H9 (cell line): ENCODE results near the gene LIN28B. TPM values are rescaled to one million over a fixed set of nuclear protein-coding genes. Genes with fewer than 3 reads are reported as not detected.
"Not testable (repeated sequence)": the region's sequence is repeated elsewhere in the genome, so short reads cannot be mapped to it uniquely, and the experiment has no call there.

ENCODE experiments used
- DNase-seq: peaks from one replicate; pipeline ENCODE4 v3.0.0-alpha.2; 2017
- H2AFZ ChIP-seq: one replicate; pipeline ENCODE4 v1.6.1; 2013; ENCODE audit warnings: mild to moderate bottlenecking, low read length, control low read depth, moderate library complexity
- H2AK5ac ChIP-seq: 2 replicates; pipeline ENCODE4 v1.6.1; 2013; ENCODE audit warnings: low read length, control low read depth, mixed read lengths; ENCODE audit not compliant: insufficient read length
- H2BK120ac ChIP-seq: one replicate; pipeline ENCODE4 v1.6.1; 2013; ENCODE audit warnings: low read depth, mild to moderate bottlenecking, low read length, control low read depth, inconsistent platforms; ENCODE audit not compliant: poor library complexity, severe bottlenecking
- H2BK12ac ChIP-seq: 2 replicates; pipeline ENCODE4 v1.6.1; 2013; ENCODE audit warnings: low read length, control low read depth, mixed read lengths, low read depth; ENCODE audit not compliant: insufficient read length
- H2BK15ac ChIP-seq: 2 replicates; pipeline ENCODE4 v1.6.1; 2013; ENCODE audit warnings: low read depth, low read length, control low read depth
- H2BK20ac ChIP-seq: one replicate; pipeline ENCODE4 v1.6.1; 2013; ENCODE audit warnings: low read depth, mild to moderate bottlenecking, low read length, control low read depth, inconsistent platforms; ENCODE audit not compliant: poor library complexity, severe bottlenecking
- H2BK5ac ChIP-seq: 2 replicates; pipeline ENCODE4 v1.6.1; 2013; ENCODE audit warnings: low read length, control low read depth, mixed read lengths; ENCODE audit not compliant: insufficient read length
- H3K14ac ChIP-seq: 2 replicates; pipeline ENCODE4 v1.6.1; 2013; ENCODE audit warnings: low read length, control low read depth; ENCODE audit not compliant: insufficient read depth
- H3K18ac ChIP-seq: 2 replicates; pipeline ENCODE4 v1.6.1; 2013; ENCODE audit warnings: low read depth, mild to moderate bottlenecking, mixed read lengths, low read length, control low read depth; ENCODE audit not compliant: insufficient read length
- H3K23ac ChIP-seq: 2 replicates; pipeline ENCODE4 v1.6.1; 2013; ENCODE audit warnings: low read length, control low read depth, mixed read lengths, low read depth; ENCODE audit not compliant: insufficient read length
- H3K23me2 ChIP-seq: 2 replicates; pipeline ENCODE4 v1.6.1; 2013; ENCODE audit warnings: low read depth, mild to moderate bottlenecking, mixed read lengths, low read length, control low read depth; ENCODE audit not compliant: insufficient read length, poor library complexity, severe bottlenecking
- H3K27ac ChIP-seq: 2 replicates; pipeline ENCODE4 v1.5.1; 2013; ENCODE audit warnings: low read length, control low read depth, mixed read lengths, low read depth; ENCODE audit not compliant: insufficient read length
- H3K27me3 ChIP-seq: 2 replicates; pipeline ENCODE4 v1.6.1; 2013; ENCODE audit warnings: low read length, control low read depth, inconsistent platforms; ENCODE audit not compliant: insufficient read depth
- H3K4ac ChIP-seq: 2 replicates; pipeline ENCODE4 v1.6.1; 2013; ENCODE audit warnings: low read depth, mild to moderate bottlenecking, control low read depth, inconsistent platforms, low read length, moderate library complexity
- H3K4me1 ChIP-seq: 2 replicates; pipeline ENCODE4 v1.6.1; 2013; ENCODE audit warnings: low read length, control low read depth, inconsistent platforms; ENCODE audit not compliant: insufficient read depth
- H3K4me2 ChIP-seq: 2 replicates; pipeline ENCODE4 v1.6.1; 2013; ENCODE audit warnings: low read length, control low read depth, mixed read lengths; ENCODE audit not compliant: insufficient read length, insufficient read depth
- H3K56ac ChIP-seq: 2 replicates; pipeline ENCODE4 v1.6.1; 2013; ENCODE audit warnings: low read depth, mild to moderate bottlenecking, mixed read lengths, low read length, control low read depth; ENCODE audit not compliant: insufficient read length
- H3K79me1 ChIP-seq: 2 replicates; pipeline ENCODE4 v1.6.1; 2013; ENCODE audit warnings: low read depth, mild to moderate bottlenecking, moderate library complexity, low read length, control low read depth, inconsistent platforms; ENCODE audit not compliant: insufficient read depth, poor library complexity, severe bottlenecking
- H3K79me2 ChIP-seq: 2 replicates; pipeline ENCODE4 v1.6.1; 2013; ENCODE audit warnings: low read length, control low read depth, inconsistent platforms; ENCODE audit not compliant: insufficient read depth
- H3K9ac ChIP-seq: 2 replicates; pipeline ENCODE4 v1.6.1; 2013; ENCODE audit warnings: low read length, control low read depth, mixed read lengths; ENCODE audit not compliant: insufficient read length; ENCODE audit errors: extremely low read depth
- H3K9me3 ChIP-seq: one replicate; pipeline ENCODE4 v1.6.1; 2013; ENCODE audit warnings: low read depth, low read length, inconsistent platforms; ENCODE audit not compliant: control insufficient read depth
- H3T11ph ChIP-seq: one replicate; pipeline ENCODE4 v1.6.1; 2013; ENCODE audit warnings: mild to moderate bottlenecking, low read length, control low read depth, inconsistent platforms
- H4K20me1 ChIP-seq: one replicate; pipeline ENCODE4 v1.6.1; 2013; ENCODE audit not compliant: control insufficient read depth, insufficient read length, insufficient read depth
- H4K5ac ChIP-seq: 2 replicates; pipeline ENCODE4 v1.6.1; 2013; ENCODE audit warnings: low read depth, mild to moderate bottlenecking, mixed read lengths, low read length, control low read depth; ENCODE audit not compliant: insufficient read length
- H4K8ac ChIP-seq: replicated peaks from 2 replicates; pipeline ENCODE4 v1.6.1; 2013; ENCODE audit warnings: low read length, control low read depth, mixed read lengths, low read depth; ENCODE audit not compliant: insufficient read length
- H4K91ac ChIP-seq: 2 replicates; pipeline ENCODE4 v1.6.1; 2013; ENCODE audit warnings: low read depth, mild to moderate bottlenecking, moderate library complexity, mixed read lengths, low read length, control low read depth; ENCODE audit not compliant: insufficient read length
- H3K27ac Mint-ChIP-seq, 3 experiments: 2 replicates in 2 of 3; 3 replicates in 1 of 3; pipeline ENCODE4 v1.8.0; 2020 to 2021; ENCODE audit warnings: mixed read lengths in 3 of 3, mild to moderate bottlenecking in 1 of 3, moderate library complexity in 1 of 3
- H3K27me3 Mint-ChIP-seq: 2 replicates; pipeline ENCODE4 v1.8.0; 2021; ENCODE audit warnings: low read depth, mild to moderate bottlenecking, moderate library complexity, mixed read lengths
- H3K36me3 Mint-ChIP-seq, 3 experiments: 2 replicates in 2 of 3; 3 replicates in 1 of 3; pipeline ENCODE4 v1.8.0; 2020 to 2021; ENCODE audit warnings: low read depth in 3 of 3, mixed read lengths in 3 of 3; ENCODE audit not compliant: insufficient read depth in 1 of 3
- H3K4me1 Mint-ChIP-seq, 2 experiments: 2 replicates each; pipeline ENCODE4 v1.8.0; 2020; ENCODE audit warnings: mixed read lengths in 2 of 2
- H3K4me3 Mint-ChIP-seq, 2 experiments: 2 replicates in 1 of 2; 3 replicates in 1 of 2; pipeline ENCODE4 v1.8.0; 2020 to 2021; ENCODE audit warnings: mild to moderate bottlenecking in 2 of 2, mixed read lengths in 2 of 2, moderate library complexity in 1 of 2
- H3K9me3 Mint-ChIP-seq, 2 experiments: 2 replicates in 1 of 2; 3 replicates in 1 of 2; pipeline ENCODE4 v1.8.0; 2020; ENCODE audit warnings: mild to moderate bottlenecking in 2 of 2, mixed read lengths in 2 of 2, moderate library complexity in 1 of 2
- CTCF ChIP-seq: fragments of 200-600 bp; sonication (generic); conservative IDR thresholded peaks from 3 replicates; pipeline ENCODE4 v1.8.0; 2021; ENCODE audit warnings: antibody characterized with exemption, mild to moderate bottlenecking
- WGBS: extraction: QIAGEN DNeasy Blood & Tissue Kit; methylation state at CpG from one replicate; pipeline ENCODE4 v1.1.7; 2013; ENCODE audit warnings: missing lambda C conversion rate, low lambda C conversion rate, mixed read lengths; ENCODE audit not compliant: insufficient read length; ENCODE audit errors: extremely low coverage; 5-methylcytosine and 5-hydroxymethylcytosine counted together
- total RNA-seq: library from RNA; stranded (reverse); gene quantifications from 2 replicates; pipeline ENCODE4 v1.2.1, GENCODE V29; 2021

Gene LIN28B
- total RNA-seq, 1 experiment from 2014 or later: 110 TPM

- Histone ChIP-seq H3K4me1 (no peaks in the 10 kb centered on the region), H3K23ac (no peak overlapping the region), H4K5ac (no peak overlapping the region), H2BK12ac (no peak overlapping the region), H3K18ac (no peak overlapping the region), H3K27ac (no peak overlapping the region), H2BK120ac (no peak overlapping the region), H3K9me3 (no peaks in the 10 kb centered on the region), H3K4me2 (no peak overlapping the region), H2AK5ac (no peak overlapping the region), H3K56ac (no peak overlapping the region), H3K14ac (no peak overlapping the region), H3K23me2 (no peaks in the 10 kb centered on the region), H3K79me2 (peaks cover 8% of the 10 kb centered on the region; the same call in 1 of the 2 replicates), H3K27me3 (no peaks in the 10 kb centered on the region), H4K20me1 (no peaks in the 10 kb centered on the region), H2BK5ac (no peak overlapping the region), H2BK20ac (no peak overlapping the region), H3K4ac (no peak overlapping the region), H3T11ph (no peak overlapping the region), H3K9ac (no peak overlapping the region), H3K79me1 (peaks cover 4% of the 10 kb centered on the region), H2AFZ (no peak overlapping the region), H2BK15ac (no peak overlapping the region), H4K8ac (no peak overlapping the region), H4K91ac (no peak overlapping the region)
- Mint-ChIP-seq H3K4me3 (no peak overlapping the region), H3K4me1 (peaks cover 26 to 33% of the 10 kb centered on the region in 2 experiments), H3K36me3 (peaks cover 23 to 65% (median 51%) of the 10 kb centered on the region in 3 experiments), H3K9me3 (no peaks in the 10 kb centered on the region), H3K27me3 (no peaks in the 10 kb centered on the region), H3K27ac (peak overlapping the region in 1 of 3 experiments; percentile 62; a peak in 1 of 7 replicates)
- TF ChIP-seq CTCF: no peak
- no peak for DNase-seq
- no CpG with 5 or more reads among the region's 1 CpG for WGBS
These were observed 27.9 kb downstream of the LIN28B start for GRCh38 chr6:104984831-104985230.

GRCh38 chr6:104985875-104986274 is 29.0 kb downstream of the LIN28B start:
- H3K4me2 ChIP-seq, H3K9me3 Mint-ChIP-seq, H3K4ac ChIP-seq, H2BK20ac ChIP-seq, H3K23me2 ChIP-seq, H3T11ph ChIP-seq, H2BK15ac ChIP-seq, H3K9ac ChIP-seq, DNase-seq, H4K20me1 ChIP-seq, H3K4me3 Mint-ChIP-seq, H3K23ac ChIP-seq, H3K4me1 ChIP-seq, H4K91ac ChIP-seq, H4K8ac ChIP-seq, H2BK12ac ChIP-seq, H3K56ac ChIP-seq, H3K27ac ChIP-seq, H2AFZ ChIP-seq, H3K14ac ChIP-seq, H3K27me3 ChIP-seq, H3K27me3 Mint-ChIP-seq, H3K79me2 ChIP-seq, H2BK5ac ChIP-seq, H3K79me1 ChIP-seq, H3K18ac ChIP-seq, H2BK120ac ChIP-seq, H3K9me3 ChIP-seq, H4K5ac ChIP-seq, H2AK5ac ChIP-seq: not testable (repeated sequence)
- Mint-ChIP-seq H3K4me1 (peaks cover 20 to 27% of the 10 kb centered on the region in 2 experiments), H3K36me3 (peaks cover 27 to 67% (median 59%) of the 10 kb centered on the region in 3 experiments), H3K27ac (peak overlapping the region; percentile 4 to 80 (median 73); a peak in 6 of 7 replicates)
- no CpG with 5 or more reads among the region's 4 CpGs for WGBS
